Transverse colon (tissue), 4 donors: ENCODE measurements around the gene POM121L12.

Source experiments
- EP300 ChIP-seq: sonication (generic); formaldehyde crosslinking; IDR thresholded peaks from one replicate; pipeline ENCODE4 v1.6.1; 2017; ENCODE audit warnings: antibody characterized with exemption, low read depth
- POLR2A ChIP-seq: fragments of 450-650 bp; IDR thresholded peaks from one replicate; pipeline ENCODE4 v1.6.1; 2016; ENCODE audit warnings: antibody characterized with exemption, mild to moderate bottlenecking, moderate library complexity
- POLR2AphosphoS5 ChIP-seq, 3 donors: sonication (generic); formaldehyde crosslinking; IDR thresholded peaks; one replicate each; pipeline ENCODE4 v1.6.1; 2016; ENCODE audit warnings: antibody characterized with exemption in 3 of 3
- TF ChIP-seq, protein P1 (sequence below), 5 experiments: fragments of 200-600 bp in 3 of 5; fragments of 450-650 bp in 2 of 5; sonication (generic) in 3 of 5; IDR thresholded peaks; 1 replicate in 2 of 5; 2 replicates in 3 of 5; pipeline ENCODE4 v1.5.1; 2016 to 2017; ENCODE audit warnings: antibody characterized with exemption in 5 of 5, inconsistent platforms in 3 of 5, mild to moderate bottlenecking in 2 of 5, moderate library complexity in 1 of 5

- TF ChIP-seq POLR2A (no peak), EP300 (no peak), POLR2AphosphoS5 (IDR thresholded peaks at IDR 0.05) (no peak)
- TF ChIP-seq, protein P1, sequence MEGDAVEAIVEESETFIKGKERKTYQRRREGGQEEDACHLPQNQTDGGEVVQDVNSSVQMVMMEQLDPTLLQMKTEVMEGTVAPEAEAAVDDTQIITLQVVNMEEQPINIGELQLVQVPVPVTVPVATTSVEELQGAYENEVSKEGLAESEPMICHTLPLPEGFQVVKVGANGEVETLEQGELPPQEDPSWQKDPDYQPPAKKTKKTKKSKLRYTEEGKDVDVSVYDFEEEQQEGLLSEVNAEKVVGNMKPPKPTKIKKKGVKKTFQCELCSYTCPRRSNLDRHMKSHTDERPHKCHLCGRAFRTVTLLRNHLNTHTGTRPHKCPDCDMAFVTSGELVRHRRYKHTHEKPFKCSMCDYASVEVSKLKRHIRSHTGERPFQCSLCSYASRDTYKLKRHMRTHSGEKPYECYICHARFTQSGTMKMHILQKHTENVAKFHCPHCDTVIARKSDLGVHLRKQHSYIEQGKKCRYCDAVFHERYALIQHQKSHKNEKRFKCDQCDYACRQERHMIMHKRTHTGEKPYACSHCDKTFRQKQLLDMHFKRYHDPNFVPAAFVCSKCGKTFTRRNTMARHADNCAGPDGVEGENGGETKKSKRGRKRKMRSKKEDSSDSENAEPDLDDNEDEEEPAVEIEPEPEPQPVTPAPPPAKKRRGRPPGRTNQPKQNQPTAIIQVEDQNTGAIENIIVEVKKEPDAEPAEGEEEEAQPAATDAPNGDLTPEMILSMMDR (IDR thresholded peaks at IDR 0.05), result no peak
These were observed 33.2 kb downstream of the POM121L12 start for GRCh38 chr7:53068673-53069072.
